Heart right ventricle (tissue), 16 donors: ENCODE results near the gene TSC2. TPM values are rescaled to one million over a fixed set of nuclear protein-coding genes. Genes with fewer than 3 reads are reported as not detected.

Experiments used
- ATAC-seq, 8 donors: fragments of 200-7000 bp; cut with Tn5 transposase; one replicate each; pipeline ENCODE4 v1.9.1; 2020; ENCODE audit warnings: mild to moderate bottlenecking in 8 of 8, moderate library complexity in 8 of 8, moderate number of reproducible peaks in 1 of 8
- DNase-seq, 2 donors: peaks; one replicate each; pipeline ENCODE4 v3.0.0-alpha.2; 2020
- H3K27ac ChIP-seq, 10 donors: fragments of 200-600 bp; sonication (generic) in 2 of 10; one replicate each; pipeline versions ENCODE4 v1.5.0 to v1.8.0; 2020 to 2022; ENCODE audit warnings: mild to moderate bottlenecking in 3 of 10
- H3K27me3 ChIP-seq, 7 donors: fragments of 200-600 bp; one replicate each; pipeline ENCODE4 v1.8.0; 2021 to 2022; ENCODE audit warnings: mild to moderate bottlenecking in 2 of 7
- H3K36me3 ChIP-seq, 9 donors: fragments of 200-600 bp; sonication (generic) in 1 of 9; one replicate each; pipeline versions ENCODE4 v1.5.0 to v1.8.0; 2020 to 2022; ENCODE audit warnings: mild to moderate bottlenecking in 2 of 9
- H3K4me1 ChIP-seq, 9 donors: fragments of 200-600 bp; sonication (generic) in 1 of 9; one replicate each; pipeline versions ENCODE4 v1.5.0 to v1.8.0; 2020 to 2022; ENCODE audit warnings: mild to moderate bottlenecking in 4 of 9
- H3K4me3 ChIP-seq, 10 donors: fragments of 200-600 bp; sonication (generic) in 2 of 10; one replicate each; pipeline versions ENCODE4 v1.5.0 to v1.8.0; 2020 to 2022; ENCODE audit warnings: mild to moderate bottlenecking in 7 of 10, moderate library complexity in 2 of 10
- H3K9me3 ChIP-seq, 11 donors: fragments of 200-600 bp in 10 of 11; sonication (generic) in 2 of 11; one replicate each; pipeline versions ENCODE4 v1.5.0 to v1.8.0; 2013 to 2022; ENCODE audit warnings: mild to moderate bottlenecking in 2 of 11, control low read depth in 1 of 11, moderate library complexity in 1 of 11
- CTCF ChIP-seq, 9 donors: fragments of 200-600 bp; sonication (generic) in 2 of 9; IDR thresholded peaks; one replicate each; pipeline versions ENCODE4 v1.5.0 to v1.8.0; 2021 to 2022; ENCODE audit warnings: antibody characterized with exemption in 9 of 9, mild to moderate bottlenecking in 5 of 9, moderate library complexity in 1 of 9
- WGBS, 2 donors: extraction: QIAGEN DNeasy Blood & Tissue Kit; methylation state at CpG; one replicate each; pipeline ENCODE4 v1.1.7; 2013; ENCODE audit warnings: inconsistent platforms in 1 of 2; 5-methylcytosine and 5-hydroxymethylcytosine counted together
- intact Hi-C, 10 donors: fragments of 100-400 bp; cut with DNase I; formaldehyde crosslinking; loops; one replicate each; pipeline versions ENCODE4 v1.11.1 to v1.14.2; 2022
- polyA plus RNA-seq, 2 donors: library from polyadenylated mRNA; stranded (reverse); fragments of 200-250 nt; gene quantifications; one replicate each; pipeline ENCODE4 v1.2.3, GENCODE V29; 2013
- total RNA-seq, 10 donors: library from RNA; stranded (reverse); fragmentation: NEBNext Ultra II Directional in 3 of 10; extraction: Animal tissue kit (Norgen Biotek cat#: 25700) in 3 of 10; gene quantifications; one replicate each; pipeline versions ENCODE4 v1.2.1 to v1.2.4, GENCODE V29; 2021 to 2023
- donor health status: Arrhythmogenic right ventricular cardiomyopathy.
- donor health status: ischemic (EF 13 %, LVEDD 7.1; RV severe dilation, severe dysfunction).
- donor health status: healthy with polysubstance abuse.
- donor health status: DM: no; HTN: yes; CAD: no.
- donor health status: DM: no; HTN: no; CAD: no.
- donor health status: ischemic (EF 25% LVEDD 6.9; RV normal size, moderate dysfunction).
- donor health status: ischemic (EF 25% LVEDD 5.7; RV mildly dilated, moderate dysfunction).
- donor health status: healthy.
- donor health status: DM: yes; HTN: yes; CAD: no.
- donor health status: Ischemic cardiomyopathy.
- donor health status: ischemic (EF 35%, LVEDD 5.7; RV mildly dilated, moderate dysfunction).
- donor health status: nonischemic (EF 11% LVEDD 7.7; RV severe dilation, severe dysfunction).
- donor health status: DM: yes; HTN: yes; CAD: no.
- donor health status: PGD.
- donor health status: ischemic (EF 29% LVEDD 5.4; RV normal size, mild dysfunction).
- donor health status: nonischemic (EF 23%, LVEDD 6.1; RV moderate dilation, normal function).

The TSC2 gene
- total and polyA plus RNA-seq, 12 donors = 28.8 to 87.0 (median 71.5) TPM

GRCh38 chr16:2035431-2036199 is 12.2 kb upstream of the TSC2 start:
- DNase-seq (peak in 1 of 2 donors; percentile 74), ATAC-seq (peak in 2 of 8 donors; percentile 1)
- intact Hi-C loops = loop anchor here in 1 of 10 donors (10.0 kb wide), 1 partner anchor 491 kb away; no protein-coding TSS in a partner anchor
- no peaks in the 10 kb centered on the region for H3K27me3 ChIP-seq
- H3K4me3 ChIP-seq = peak overlapping the region; percentile 43 to 78 (median 61)
- TF ChIP-seq CTCF (IDR thresholded peaks at IDR 0.05) = no peak
- H3K27ac ChIP-seq = peak overlapping the region; percentile 83 to 96 (median 93)
- peaks cover 46 to 95% (median 86%) of the 10 kb centered on the region in 9 donors for H3K4me1 ChIP-seq
- 45 to 53% methylated on average over 32 to 34 of the region's 34 CpGs for WGBS, 2 donors
- no peaks in the 10 kb centered on the region for H3K9me3 ChIP-seq
- peaks cover 0 to 59% (median 15%) of the 10 kb centered on the region in 9 donors for H3K36me3 ChIP-seq

GRCh38 chr16:2036200-2036966 is 11.4 kb upstream of the TSC2 start:
- 72 to 79% methylated on average over 47 of the region's 47 CpGs for WGBS, 2 donors
- Histone ChIP-seq H3K27ac (peak overlapping the region; percentile 83 to 96 (median 93)), H3K27me3 (no peaks in the 10 kb centered on the region), H3K9me3 (no peaks in the 10 kb centered on the region), H3K36me3 (peaks cover 0 to 55% (median 15%) of the 10 kb centered on the region in 9 donors), H3K4me3 (peak overlapping the region; percentile 43 to 78 (median 61)), H3K4me1 (peaks cover 54 to 96% (median 93%) of the 10 kb centered on the region in 9 donors)
- no peak for TF ChIP-seq CTCF (IDR thresholded peaks at IDR 0.05)
- intact Hi-C loops = loop anchor here in 1 of 10 donors (10.0 kb wide), 1 partner anchor 492 kb away; no protein-coding TSS in a partner anchor
- ATAC-seq (no peak), DNase-seq (no peak)

DNA sequence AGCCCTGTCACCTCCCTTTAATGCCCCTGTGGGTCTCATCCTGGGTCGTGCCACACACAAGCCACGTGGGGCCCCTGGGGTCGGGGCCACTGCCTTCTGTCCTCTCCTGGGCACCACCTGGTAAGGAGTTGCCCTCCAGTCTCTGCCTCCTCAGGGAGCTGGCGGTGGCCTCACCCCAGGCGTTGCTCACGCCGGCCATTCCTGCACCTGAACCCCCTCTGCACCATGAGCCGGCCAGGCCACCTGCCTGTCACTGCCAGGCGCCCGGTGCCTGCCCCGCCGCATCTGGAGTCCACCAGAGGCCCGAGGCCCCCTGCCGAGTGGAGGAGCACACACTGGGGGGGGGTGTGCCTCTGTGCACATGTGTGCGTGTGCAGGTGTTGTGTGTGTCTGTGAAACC is 10.7 kb upstream of the TSC2 start:
- 76 to 78% methylated on average over 15 of the region's 15 CpGs for WGBS, 2 donors
- Histone ChIP-seq H3K4me1 (peaks cover 57 to 96% (median 93%) of the 10 kb centered on the region in 9 donors), H3K9me3 (no peaks in the 10 kb centered on the region), H3K36me3 (peaks cover 0 to 48% (median 11%) of the 10 kb centered on the region in 9 donors), H3K27me3 (no peaks in the 10 kb centered on the region), H3K4me3 (peak overlapping the region in 8 of 10 donors; percentile 52 to 78 (median 63)), H3K27ac (peak overlapping the region; percentile 71 to 96 (median 93))
- intact Hi-C loops = loop anchor here in 1 of 10 donors (10.0 kb wide), 1 partner anchor 492 kb away; no protein-coding TSS in a partner anchor
- DNase-seq = no peak
- TF ChIP-seq CTCF (IDR thresholded peaks at IDR 0.05) = no peak
- no peak for ATAC-seq
